Measurements from ENCODE around the gene RBP7. TPM values are rescaled to one million over a fixed set of nuclear protein-coding genes. Genes with fewer than 3 reads are reported as not detected.

Gene RBP7
- total and polyA plus RNA-seq, 10 of the 15 experiments (the other 5 are each of a cell fraction or from before 2014, with no cell fraction given) = 0.20 TPM; not detected in 9

DNA sequence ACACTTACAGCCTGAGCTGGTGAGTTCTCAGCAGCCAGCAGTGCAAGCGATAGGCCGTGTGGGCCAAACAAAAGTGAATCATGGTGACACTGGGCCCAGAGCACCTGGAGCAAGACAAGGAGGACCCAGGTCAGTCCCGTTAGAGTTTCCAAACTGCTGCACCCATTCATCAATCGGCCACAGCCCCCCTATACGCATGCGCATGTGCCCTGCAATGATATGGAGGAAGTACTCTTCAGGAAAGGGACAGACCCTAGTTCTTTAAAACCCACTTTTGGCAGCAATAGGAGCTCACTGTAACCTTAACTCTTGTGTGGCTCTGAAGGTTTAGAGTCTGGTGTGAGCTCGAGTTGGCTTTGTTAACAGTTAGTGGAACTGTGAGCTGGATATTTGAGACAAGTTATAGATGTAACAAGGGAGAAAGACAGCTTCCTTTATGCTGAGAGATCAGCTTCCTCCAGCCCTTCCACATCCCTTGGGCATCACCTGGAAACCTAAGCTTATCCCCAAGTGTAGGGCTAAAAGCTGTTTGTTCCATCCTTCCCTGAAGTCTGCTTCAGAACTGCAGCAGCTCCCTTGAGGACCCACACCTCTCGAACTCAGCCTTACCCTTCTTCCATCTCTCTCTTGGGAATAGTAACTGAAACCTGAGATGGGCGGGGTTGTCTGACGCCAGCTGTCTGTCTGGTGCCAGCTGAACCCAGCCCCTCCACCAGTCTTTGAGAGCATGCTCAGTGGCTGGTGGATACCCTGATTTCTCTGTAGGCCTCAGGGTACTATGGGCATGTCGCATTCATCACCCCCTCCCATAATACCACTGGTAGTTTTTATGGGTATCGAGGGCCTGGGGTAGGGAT lies 36.1 kb upstream of the RBP7 start (continued):
- TF ChIP-seq, protein P1, sequence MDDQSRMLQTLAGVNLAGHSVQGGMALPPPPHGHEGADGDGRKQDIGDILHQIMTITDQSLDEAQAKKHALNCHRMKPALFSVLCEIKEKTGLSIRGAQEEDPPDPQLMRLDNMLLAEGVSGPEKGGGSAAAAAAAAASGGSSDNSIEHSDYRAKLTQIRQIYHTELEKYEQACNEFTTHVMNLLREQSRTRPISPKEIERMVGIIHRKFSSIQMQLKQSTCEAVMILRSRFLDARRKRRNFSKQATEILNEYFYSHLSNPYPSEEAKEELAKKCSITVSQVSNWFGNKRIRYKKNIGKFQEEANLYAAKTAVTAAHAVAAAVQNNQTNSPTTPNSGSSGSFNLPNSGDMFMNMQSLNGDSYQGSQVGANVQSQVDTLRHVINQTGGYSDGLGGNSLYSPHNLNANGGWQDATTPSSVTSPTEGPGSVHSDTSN (IDR thresholded peaks at IDR 0.05; ENCODE audit: insufficient replicate concordance, low read depth, low read length) = peak; percentile 63
- TF ChIP-seq, protein P2, sequence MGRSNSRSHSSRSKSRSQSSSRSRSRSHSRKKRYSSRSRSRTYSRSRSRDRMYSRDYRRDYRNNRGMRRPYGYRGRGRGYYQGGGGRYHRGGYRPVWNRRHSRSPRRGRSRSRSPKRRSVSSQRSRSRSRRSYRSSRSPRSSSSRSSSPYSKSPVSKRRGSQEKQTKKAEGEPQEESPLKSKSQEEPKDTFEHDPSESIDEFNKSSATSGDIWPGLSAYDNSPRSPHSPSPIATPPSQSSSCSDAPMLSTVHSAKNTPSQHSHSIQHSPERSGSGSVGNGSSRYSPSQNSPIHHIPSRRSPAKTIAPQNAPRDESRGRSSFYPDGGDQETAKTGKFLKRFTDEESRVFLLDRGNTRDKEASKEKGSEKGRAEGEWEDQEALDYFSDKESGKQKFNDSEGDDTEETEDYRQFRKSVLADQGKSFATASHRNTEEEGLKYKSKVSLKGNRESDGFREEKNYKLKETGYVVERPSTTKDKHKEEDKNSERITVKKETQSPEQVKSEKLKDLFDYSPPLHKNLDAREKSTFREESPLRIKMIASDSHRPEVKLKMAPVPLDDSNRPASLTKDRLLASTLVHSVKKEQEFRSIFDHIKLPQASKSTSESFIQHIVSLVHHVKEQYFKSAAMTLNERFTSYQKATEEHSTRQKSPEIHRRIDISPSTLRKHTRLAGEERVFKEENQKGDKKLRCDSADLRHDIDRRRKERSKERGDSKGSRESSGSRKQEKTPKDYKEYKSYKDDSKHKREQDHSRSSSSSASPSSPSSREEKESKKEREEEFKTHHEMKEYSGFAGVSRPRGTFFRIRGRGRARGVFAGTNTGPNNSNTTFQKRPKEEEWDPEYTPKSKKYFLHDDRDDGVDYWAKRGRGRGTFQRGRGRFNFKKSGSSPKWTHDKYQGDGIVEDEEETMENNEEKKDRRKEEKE (IDR thresholded peaks at IDR 0.05) = no peak
- no peak for TF ChIP-seq RBBP5 (conservative IDR thresholded peaks at IDR 0.05)
- TF ChIP-seq KDM1A (IDR thresholded peaks at IDR 0.05; ENCODE audit: borderline replicate concordance) = no peak
- TF ChIP-seq WRNIP1 (IDR thresholded peaks at IDR 0.05; ENCODE audit: borderline replicate concordance, low read depth, low read length) = no peak
- no peak for TF ChIP-seq BACH1 (IDR thresholded peaks at IDR 0.05; ENCODE audit: borderline replicate concordance)
- TF ChIP-seq BCL11A (IDR thresholded peaks at IDR 0.05; ENCODE audit: low read depth, low read length) = no peak
- no peak for TF ChIP-seq YY1 (IDR thresholded peaks at IDR 0.05; ENCODE audit: low read depth, low read length)
- TF ChIP-seq, protein P3, sequence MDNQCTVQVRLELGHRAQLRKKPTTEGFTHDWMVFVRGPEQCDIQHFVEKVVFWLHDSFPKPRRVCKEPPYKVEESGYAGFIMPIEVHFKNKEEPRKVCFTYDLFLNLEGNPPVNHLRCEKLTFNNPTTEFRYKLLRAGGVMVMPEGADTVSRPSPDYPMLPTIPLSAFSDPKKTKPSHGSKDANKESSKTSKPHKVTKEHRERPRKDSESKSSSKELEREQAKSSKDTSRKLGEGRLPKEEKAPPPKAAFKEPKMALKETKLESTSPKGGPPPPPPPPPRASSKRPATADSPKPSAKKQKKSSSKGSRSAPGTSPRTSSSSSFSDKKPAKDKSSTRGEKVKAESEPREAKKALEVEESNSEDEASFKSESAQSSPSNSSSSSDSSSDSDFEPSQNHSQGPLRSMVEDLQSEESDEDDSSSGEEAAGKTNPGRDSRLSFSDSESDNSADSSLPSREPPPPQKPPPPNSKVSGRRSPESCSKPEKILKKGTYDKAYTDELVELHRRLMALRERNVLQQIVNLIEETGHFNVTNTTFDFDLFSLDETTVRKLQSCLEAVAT (IDR thresholded peaks at IDR 0.05) = no peak
- TF ChIP-seq RAD51 (IDR thresholded peaks at IDR 0.05) = no peak
- TF ChIP-seq POLR2A (IDR thresholded peaks at IDR 0.05; ENCODE audit: low read depth, low read length) = 0 out of 2 replicates have a peak, but pooled peaks have one; percentile 12
- TF ChIP-seq RAD21 (IDR thresholded peaks at IDR 0.05; ENCODE audit: insufficient read depth, low read depth, low read length) = no peak
- TF ChIP-seq, protein P4, sequence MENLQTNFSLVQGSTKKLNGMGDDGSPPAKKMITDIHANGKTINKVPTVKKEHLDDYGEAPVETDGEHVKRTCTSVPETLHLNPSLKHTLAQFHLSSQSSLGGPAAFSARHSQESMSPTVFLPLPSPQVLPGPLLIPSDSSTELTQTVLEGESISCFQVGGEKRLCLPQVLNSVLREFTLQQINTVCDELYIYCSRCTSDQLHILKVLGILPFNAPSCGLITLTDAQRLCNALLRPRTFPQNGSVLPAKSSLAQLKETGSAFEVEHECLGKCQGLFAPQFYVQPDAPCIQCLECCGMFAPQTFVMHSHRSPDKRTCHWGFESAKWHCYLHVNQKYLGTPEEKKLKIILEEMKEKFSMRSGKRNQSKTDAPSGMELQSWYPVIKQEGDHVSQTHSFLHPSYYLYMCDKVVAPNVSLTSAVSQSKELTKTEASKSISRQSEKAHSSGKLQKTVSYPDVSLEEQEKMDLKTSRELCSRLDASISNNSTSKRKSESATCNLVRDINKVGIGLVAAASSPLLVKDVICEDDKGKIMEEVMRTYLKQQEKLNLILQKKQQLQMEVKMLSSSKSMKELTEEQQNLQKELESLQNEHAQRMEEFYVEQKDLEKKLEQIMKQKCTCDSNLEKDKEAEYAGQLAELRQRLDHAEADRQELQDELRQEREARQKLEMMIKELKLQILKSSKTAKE (IDR thresholded peaks at IDR 0.05; ENCODE audit: low read depth, poor library complexity, severe bottlenecking) = no peak
- TF ChIP-seq, protein P5, sequence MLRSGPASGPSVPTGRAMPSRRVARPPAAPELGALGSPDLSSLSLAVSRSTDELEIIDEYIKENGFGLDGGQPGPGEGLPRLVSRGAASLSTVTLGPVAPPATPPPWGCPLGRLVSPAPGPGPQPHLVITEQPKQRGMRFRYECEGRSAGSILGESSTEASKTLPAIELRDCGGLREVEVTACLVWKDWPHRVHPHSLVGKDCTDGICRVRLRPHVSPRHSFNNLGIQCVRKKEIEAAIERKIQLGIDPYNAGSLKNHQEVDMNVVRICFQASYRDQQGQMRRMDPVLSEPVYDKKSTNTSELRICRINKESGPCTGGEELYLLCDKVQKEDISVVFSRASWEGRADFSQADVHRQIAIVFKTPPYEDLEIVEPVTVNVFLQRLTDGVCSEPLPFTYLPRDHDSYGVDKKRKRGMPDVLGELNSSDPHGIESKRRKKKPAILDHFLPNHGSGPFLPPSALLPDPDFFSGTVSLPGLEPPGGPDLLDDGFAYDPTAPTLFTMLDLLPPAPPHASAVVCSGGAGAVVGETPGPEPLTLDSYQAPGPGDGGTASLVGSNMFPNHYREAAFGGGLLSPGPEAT (IDR thresholded peaks at IDR 0.05; ENCODE audit: low read depth) = no peak
- no peak for TF ChIP-seq EP300 (IDR thresholded peaks at IDR 0.05; ENCODE audit: borderline replicate concordance in 1 of 2, control insufficient read depth in 1 of 2, low read depth in 2 of 2, low read length in 2 of 2)
- TF ChIP-seq YBX1 (IDR thresholded peaks at IDR 0.05) = no peak
- TF ChIP-seq, protein P6, sequence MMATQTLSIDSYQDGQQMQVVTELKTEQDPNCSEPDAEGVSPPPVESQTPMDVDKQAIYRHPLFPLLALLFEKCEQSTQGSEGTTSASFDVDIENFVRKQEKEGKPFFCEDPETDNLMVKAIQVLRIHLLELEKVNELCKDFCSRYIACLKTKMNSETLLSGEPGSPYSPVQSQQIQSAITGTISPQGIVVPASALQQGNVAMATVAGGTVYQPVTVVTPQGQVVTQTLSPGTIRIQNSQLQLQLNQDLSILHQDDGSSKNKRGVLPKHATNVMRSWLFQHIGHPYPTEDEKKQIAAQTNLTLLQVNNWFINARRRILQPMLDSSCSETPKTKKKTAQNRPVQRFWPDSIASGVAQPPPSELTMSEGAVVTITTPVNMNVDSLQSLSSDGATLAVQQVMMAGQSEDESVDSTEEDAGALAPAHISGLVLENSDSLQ (IDR thresholded peaks at IDR 0.05) = peak; percentile 83
- TF ChIP-seq TCF7 (IDR thresholded peaks at IDR 0.05; ENCODE audit: borderline replicate concordance) = no peak
